OCI-LY1 (cell line): ENCODE measurements around the gene RNF112.

Experiments
- H2AFZ ChIP-seq: fragments of 200-600 bp; sonication (generic), shearing (Covaris generic); 2 replicates; pipeline ENCODE4 v1.6.0; 2014; ENCODE audit warnings: antibody characterized with exemption, mild to moderate bottlenecking, low read length
- H3F3A ChIP-seq: fragments of 200-600 bp; sonication (generic), shearing (Covaris generic); 2 replicates; pipeline ENCODE4 v1.6.0; 2014; ENCODE audit warnings: mild to moderate bottlenecking, antibody characterized with exemption, low read length, moderate library complexity; ENCODE audit not compliant: insufficient read depth
- H3K27ac ChIP-seq: fragments of 200-600 bp; sonication (generic); 2 replicates; pipeline ENCODE4 v1.5.1; 2014; ENCODE audit warnings: low read length, mixed run types, mild to moderate bottlenecking, low read depth; ENCODE audit not compliant: poor library complexity, severe bottlenecking
- H3K27me3 ChIP-seq: fragments of 200-600 bp; sonication (generic); 2 replicates; pipeline ENCODE4 v1.6.0; 2014; ENCODE audit warnings: antibody characterized with exemption, mild to moderate bottlenecking, low read length, moderate library complexity; ENCODE audit not compliant: insufficient read depth
- H3K36me3 ChIP-seq: fragments of 200-600 bp; sonication (generic); 2 replicates; pipeline ENCODE4 v1.6.1; 2014; ENCODE audit warnings: mild to moderate bottlenecking, antibody characterized with exemption, low read length, moderate library complexity, mixed read lengths; ENCODE audit not compliant: insufficient read depth
- H3K4me1 ChIP-seq: fragments of 200-600 bp; sonication (generic); 2 replicates; pipeline ENCODE4 v1.5.1; 2014; ENCODE audit warnings: mild to moderate bottlenecking, low read length, moderate library complexity; ENCODE audit not compliant: insufficient read depth, severe bottlenecking
- H3K4me2 ChIP-seq: fragments of 200-600 bp; sonication (generic), shearing (Covaris generic); 2 replicates; pipeline ENCODE4 v1.6.1; 2014; ENCODE audit warnings: low read length
- H3K4me3 ChIP-seq: fragments of 200-600 bp; sonication (generic); 2 replicates; pipeline ENCODE4 v1.5.1; 2014; ENCODE audit warnings: low read length, low read depth, mild to moderate bottlenecking, mixed read lengths; ENCODE audit not compliant: poor library complexity, severe bottlenecking
- H3K79me2 ChIP-seq: fragments of 200-600 bp; shearing (Covaris generic); 2 replicates; pipeline ENCODE4 v1.6.1; 2016; ENCODE audit warnings: mixed run types, low read length, mixed read lengths; ENCODE audit not compliant: insufficient read depth
- H3K9ac ChIP-seq: fragments of 200-600 bp; sonication (generic), shearing (Covaris generic); 2 replicates; pipeline ENCODE4 v1.6.1; 2014; ENCODE audit warnings: mild to moderate bottlenecking, low read length, mixed read lengths
- H3K9me2 ChIP-seq: fragments of 200-600 bp; sonication (generic), shearing (Covaris generic); 2 replicates; pipeline ENCODE4 v1.6.1; 2014; ENCODE audit warnings: low read depth, mild to moderate bottlenecking, low read length, mixed read lengths
- H3K9me3 ChIP-seq: fragments of 200-600 bp; shearing (Covaris generic); 2 replicates; pipeline ENCODE4 v1.6.1; 2014; ENCODE audit warnings: low read length, mixed read lengths
- H4K20me1 ChIP-seq: fragments of 200-600 bp; sonication (generic), shearing (Covaris generic); 2 replicates; pipeline ENCODE4 v1.6.0; 2016; ENCODE audit warnings: mild to moderate bottlenecking, low read length; ENCODE audit not compliant: insufficient read depth
- CTCF ChIP-seq: fragments of 200-600 bp; sonication (generic), shearing (Covaris generic); IDR thresholded peaks from 2 replicates; pipeline ENCODE4 v1.5.1; 2017; ENCODE audit warnings: mild to moderate bottlenecking, antibody characterized with exemption, low read length, moderate library complexity, mixed read lengths
- EZH2 ChIP-seq: fragments of 200-600 bp; sonication (generic), shearing (Covaris generic); IDR thresholded peaks from 2 replicates; pipeline ENCODE4 v1.8.0; 2017; ENCODE audit warnings: borderline replicate concordance, mixed run types, mild to moderate bottlenecking, antibody characterized with exemption, low read length, moderate library complexity, mixed read lengths

RNF112 gene

GRCh38 chr17:19366637-19366972 lies 44.4 kb upstream of the RNF112 start:
- H3K4me3 ChIP-seq = no peak overlapping the region
- H3K9me2 ChIP-seq = no peaks in the 10 kb centered on the region
- no peaks in the 10 kb centered on the region for H3K79me2 ChIP-seq
- H3K36me3 ChIP-seq = no peaks in the 10 kb centered on the region
- H2AFZ ChIP-seq = no peak overlapping the region
- H3K9me3 ChIP-seq = no peaks in the 10 kb centered on the region
- H3K4me1 ChIP-seq = peaks cover 11% of the 10 kb centered on the region
- no peak overlapping the region for H3K27ac ChIP-seq
- TF ChIP-seq CTCF (no peak), EZH2 (no peak)
- no peaks in the 10 kb centered on the region for H3F3A ChIP-seq
- H3K9ac ChIP-seq = no peak overlapping the region
- no peaks in the 10 kb centered on the region for H3K27me3 ChIP-seq
- H4K20me1 ChIP-seq = no peaks in the 10 kb centered on the region
- no peak overlapping the region for H3K4me2 ChIP-seq

GRCh38 chr17:19368229-19368628 lies 42.8 kb upstream of the RNF112 start:
- no peaks in the 10 kb centered on the region for H3K9me3 ChIP-seq
- H3K4me3 ChIP-seq = no peak overlapping the region
- no peaks in the 10 kb centered on the region for H3K27me3 ChIP-seq
- H3K79me2 ChIP-seq = no peaks in the 10 kb centered on the region
- H2AFZ ChIP-seq = no peak overlapping the region
- no peaks in the 10 kb centered on the region for H3K9me2 ChIP-seq
- H4K20me1 ChIP-seq = no peaks in the 10 kb centered on the region
- no peaks in the 10 kb centered on the region for H3K4me1 ChIP-seq
- no peaks in the 10 kb centered on the region for H3F3A ChIP-seq
- no peaks in the 10 kb centered on the region for H3K36me3 ChIP-seq
- H3K27ac ChIP-seq = no peak overlapping the region
- no peak overlapping the region for H3K9ac ChIP-seq
- H3K4me2 ChIP-seq = no peak overlapping the region
- no peak for TF ChIP-seq CTCF
- TF ChIP-seq EZH2 = no peak

GRCh38 chr17:19369107-19369778 lies 41.8 kb upstream of the RNF112 start:
- Histone ChIP-seq H2AFZ (no peak overlapping the region), H3K27me3 (no peaks in the 10 kb centered on the region), H3K4me2 (no peak overlapping the region), H3K4me3 (no peak overlapping the region), H3K27ac (no peak overlapping the region), H3K4me1 (no peaks in the 10 kb centered on the region), H4K20me1 (no peaks in the 10 kb centered on the region), H3K9ac (no peak overlapping the region), H3K36me3 (no peaks in the 10 kb centered on the region), H3F3A (no peaks in the 10 kb centered on the region), H3K9me3 (no peaks in the 10 kb centered on the region), H3K79me2 (no peaks in the 10 kb centered on the region), H3K9me2 (no peaks in the 10 kb centered on the region)
- TF ChIP-seq CTCF = no peak
- no peak for TF ChIP-seq EZH2
